DND-41 (cell line): ENCODE results near the gene CAMKMT.

Experiments used
- ATAC-seq: fragments of 200-7000 bp; cut with Tn5 transposase; 3 replicates; pipeline ENCODE4 v1.9.1; 2021; ENCODE audit warnings: low read depth; ENCODE audit not compliant: insufficient read depth
- DNase-seq: peaks from one replicate; pipeline ENCODE4 v3.0.0-alpha.2; 2020
- H2AFZ ChIP-seq: 2 replicates; pipeline ENCODE4 v1.6.0; 2012; ENCODE audit warnings: low read depth, low read length
- H3K27ac ChIP-seq: 2 replicates; pipeline ENCODE4 v1.5.1; 2012; ENCODE audit warnings: low read length, inconsistent platforms
- H3K27me3 ChIP-seq: fragments of 200-600 bp; sonication (generic); 2 replicates; pipeline ENCODE4 v1.6.0; 2012; ENCODE audit warnings: low read length, mild to moderate bottlenecking, inconsistent platforms; ENCODE audit not compliant: insufficient read depth, poor library complexity
- H3K36me3 ChIP-seq: 2 replicates; pipeline ENCODE4 v1.5.1; 2012; ENCODE audit warnings: low read length, inconsistent platforms; ENCODE audit not compliant: insufficient read depth
- H3K4me1 ChIP-seq: 2 replicates; pipeline ENCODE4 v1.5.1; 2012; ENCODE audit warnings: mild to moderate bottlenecking, low read length; ENCODE audit not compliant: insufficient read depth
- H3K4me2 ChIP-seq: 2 replicates; pipeline ENCODE4 v1.6.0; 2012; ENCODE audit warnings: mild to moderate bottlenecking, moderate library complexity, low read length, inconsistent platforms; ENCODE audit not compliant: insufficient read depth
- H3K4me3 ChIP-seq, 2 experiments: fragments of 200-600 bp in 1 of 2; shearing (Covaris generic) in 1 of 2; 2 replicates each; pipeline ENCODE4 v1.5.1; 2012 to 2016; ENCODE audit warnings: inconsistent platforms in 2 of 2, low read length in 2 of 2, mild to moderate bottlenecking in 2 of 2, low read depth in 1 of 2, moderate library complexity in 1 of 2
- H3K79me2 ChIP-seq: 2 replicates; pipeline ENCODE4 v1.6.0; 2012; ENCODE audit warnings: low read length, inconsistent platforms; ENCODE audit not compliant: insufficient read depth
- H3K9ac ChIP-seq: 2 replicates; pipeline ENCODE4 v1.6.0; 2012; ENCODE audit warnings: low read depth, mild to moderate bottlenecking, inconsistent platforms, low read length, moderate library complexity
- H3K9me3 ChIP-seq: 2 replicates; pipeline ENCODE4 v1.5.1; 2012; ENCODE audit warnings: low read length, moderate library complexity, mild to moderate bottlenecking, inconsistent platforms; ENCODE audit not compliant: insufficient read depth, severe bottlenecking
- H4K20me1 ChIP-seq: 2 replicates; pipeline ENCODE4 v1.6.0; 2012; ENCODE audit warnings: low read length; ENCODE audit not compliant: insufficient read depth
- CTCF ChIP-seq: IDR thresholded peaks from 2 replicates; pipeline ENCODE4 v1.5.1; 2012; ENCODE audit warnings: borderline replicate concordance, low read length, moderate library complexity, mild to moderate bottlenecking; ENCODE audit not compliant: poor library complexity, severe bottlenecking; ENCODE audit errors: extremely low read depth
- EZH2 ChIP-seq: IDR thresholded peaks from 3 replicates; pipeline ENCODE4 v1.6.1; 2012; ENCODE audit warnings: borderline replicate concordance, low read depth, mild to moderate bottlenecking, moderate library complexity, low read length, inconsistent platforms; ENCODE audit not compliant: severe bottlenecking

The CAMKMT gene

GRCh38 chr2:44801841-44802776, 440.4 kb downstream of the CAMKMT start:
- Histone ChIP-seq H3K27me3 (peaks cover 22% of the 10 kb centered on the region), H3K4me3 (no peak overlapping the region), H3K9me3 (no peaks in the 10 kb centered on the region), H2AFZ (no peak overlapping the region), H3K36me3 (no peaks in the 10 kb centered on the region), H3K27ac (no peak overlapping the region), H3K9ac (no peak overlapping the region), H3K4me2 (no peak overlapping the region), H3K79me2 (no peaks in the 10 kb centered on the region), H3K4me1 (no peaks in the 10 kb centered on the region), H4K20me1 (no peaks in the 10 kb centered on the region)
- TF ChIP-seq EZH2 (no peak), CTCF (no peak)
- no peak for ATAC-seq
- no peak for DNase-seq

- no peak overlapping the region for H3K4me3 ChIP-seq
- H3K27me3 ChIP-seq, result peaks cover 29% of the 10 kb centered on the region
Measured at GRCh38 chr2:44802777-44803424, 441.2 kb downstream of the CAMKMT start.

GRCh38 chr2:44804406-44805265, 442.9 kb downstream of the CAMKMT start:
- H3K27me3 ChIP-seq, result peaks cover 29% of the 10 kb centered on the region
- DNase-seq (no peak), ATAC-seq (no peak)
- no peak overlapping the region for H3K4me2 ChIP-seq
- H4K20me1 ChIP-seq, result no peaks in the 10 kb centered on the region
- H3K79me2 ChIP-seq, result no peaks in the 10 kb centered on the region
- no peak overlapping the region for H3K9ac ChIP-seq
- H3K4me3 ChIP-seq, result no peak overlapping the region
- H2AFZ ChIP-seq, result no peak overlapping the region
- H3K27ac ChIP-seq, result no peak overlapping the region
- H3K9me3 ChIP-seq, result no peaks in the 10 kb centered on the region
- no peak for TF ChIP-seq CTCF
- no peak for TF ChIP-seq EZH2
- no peaks in the 10 kb centered on the region for H3K36me3 ChIP-seq
- no peaks in the 10 kb centered on the region for H3K4me1 ChIP-seq

More at GRCh38 chr2:44802777-44803424, 441.2 kb downstream of the CAMKMT start:
- no peaks in the 10 kb centered on the region for H4K20me1 ChIP-seq
- H3K36me3 ChIP-seq, result no peaks in the 10 kb centered on the region
- H3K27ac ChIP-seq, result no peak overlapping the region
- no peak for DNase-seq
- H3K79me2 ChIP-seq, result no peaks in the 10 kb centered on the region
- H2AFZ ChIP-seq, result no peak overlapping the region
- ATAC-seq, result no peak
- H3K9ac ChIP-seq, result no peak overlapping the region
- no peak overlapping the region for H3K4me2 ChIP-seq
- TF ChIP-seq CTCF (no peak), EZH2 (no peak)
- H3K4me1 ChIP-seq, result no peaks in the 10 kb centered on the region
- H3K9me3 ChIP-seq, result no peaks in the 10 kb centered on the region
